ENCODE measurements around the gene PRKCB.
"Not testable (repeated sequence)": the region's sequence is repeated elsewhere in the genome, so short reads cannot be mapped to it uniquely, and the experiment has no call there.

The PRKCB gene

GRCh38 chr16:23930791-23931190, 95.0 kb downstream of the PRKCB start:
- no peak overlapping the region for H3K4me3 ChIP-seq (ENCODE audit: low read depth, low read length)
- TF ChIP-seq CTCF (IDR thresholded peaks at IDR 0.05; ENCODE audit: low read depth, low read length) = no peak
- in situ Hi-C loops (cut with HindIII; ENCODE audit: low sequenced_read_pairs) = no loop called here
- DNase-seq (ENCODE audit: low read depth, low spot score) = no peak

DNA sequence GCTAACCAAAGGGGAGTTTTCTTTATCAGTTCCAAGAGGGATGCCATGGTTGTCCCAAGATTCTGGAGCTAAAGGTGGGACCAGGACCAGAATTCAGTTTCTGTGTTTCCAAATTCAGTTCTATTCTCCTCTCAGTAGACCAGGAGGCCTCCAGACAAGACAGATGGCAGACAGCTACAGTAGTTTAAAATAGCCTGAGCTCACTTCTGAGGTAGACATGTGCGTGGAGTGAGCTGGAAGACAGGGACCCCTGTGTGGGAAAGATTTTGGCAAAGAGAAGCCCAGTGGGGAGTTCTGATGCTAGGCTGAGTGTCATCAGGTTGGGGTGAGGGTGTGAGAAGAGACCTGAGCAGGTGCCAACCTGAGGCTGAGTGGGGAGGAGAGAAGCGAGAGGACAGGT, 95.4 kb downstream of the PRKCB start:
- no peak for TF ChIP-seq CTCF (IDR thresholded peaks at IDR 0.05; ENCODE audit: low read depth, low read length)
- DNase-seq (ENCODE audit: low read depth, low spot score) = no peak
- in situ Hi-C loops (cut with HindIII; ENCODE audit: low sequenced_read_pairs) = no loop called here
- H3K4me3 ChIP-seq (ENCODE audit: low read depth, low read length) = no peak overlapping the region

DNA sequence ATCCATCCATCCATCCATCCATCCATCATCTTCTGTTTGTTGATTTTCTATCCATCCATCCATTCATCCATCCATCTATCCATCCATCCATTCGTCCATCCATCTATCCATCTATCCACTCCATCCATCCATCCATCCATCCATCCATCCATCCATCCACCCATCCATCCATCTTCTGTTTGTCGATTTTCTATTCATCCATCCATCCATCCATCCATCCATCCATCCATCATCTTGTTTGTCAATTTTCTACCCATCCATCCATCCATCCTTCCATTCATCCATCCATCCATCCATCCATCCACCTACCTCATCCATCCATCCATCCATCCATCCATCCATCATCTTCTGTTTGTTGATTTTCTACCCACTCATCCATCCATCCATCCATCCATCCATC, 97.9 kb downstream of the PRKCB start:
- H3K4me3 ChIP-seq (ENCODE audit: low read depth, low read length); in situ Hi-C loops (cut with HindIII; ENCODE audit: low sequenced_read_pairs); DNase-seq (ENCODE audit: low read depth, low spot score): not testable (repeated sequence)

DNA sequence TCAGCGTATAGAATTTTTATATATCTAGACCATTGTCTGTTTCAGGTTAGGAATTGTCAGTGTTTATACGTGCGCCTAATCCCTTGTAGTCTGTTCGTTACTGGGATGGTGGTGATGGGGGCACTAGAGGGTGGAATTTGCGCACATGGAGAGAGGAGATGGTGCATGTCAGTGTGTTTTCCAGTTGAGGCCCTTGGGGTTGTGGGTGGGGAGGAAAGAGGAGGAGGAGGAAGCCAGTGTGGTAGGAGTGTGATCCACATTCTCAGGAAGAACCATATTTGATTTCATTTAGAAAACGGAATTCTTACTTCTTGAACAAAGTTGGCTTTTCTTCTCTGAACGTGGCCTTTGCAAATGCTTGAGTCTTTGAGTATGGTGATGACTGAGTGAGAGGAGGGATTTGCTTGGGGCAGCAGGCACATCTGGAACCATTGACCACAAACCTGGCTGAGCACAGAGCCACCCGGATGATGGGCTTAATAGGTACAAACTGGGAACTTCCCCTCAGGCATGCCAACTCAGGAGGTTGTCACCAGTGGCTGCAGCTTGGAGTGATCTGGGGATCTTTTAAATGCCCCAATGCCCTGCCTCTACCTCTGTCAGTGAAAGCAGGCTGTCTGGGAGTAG, 98.9 kb downstream of the PRKCB start:
- TF ChIP-seq CTCF (IDR thresholded peaks at IDR 0.05; ENCODE audit: low read depth, low read length) = no peak

DNA sequence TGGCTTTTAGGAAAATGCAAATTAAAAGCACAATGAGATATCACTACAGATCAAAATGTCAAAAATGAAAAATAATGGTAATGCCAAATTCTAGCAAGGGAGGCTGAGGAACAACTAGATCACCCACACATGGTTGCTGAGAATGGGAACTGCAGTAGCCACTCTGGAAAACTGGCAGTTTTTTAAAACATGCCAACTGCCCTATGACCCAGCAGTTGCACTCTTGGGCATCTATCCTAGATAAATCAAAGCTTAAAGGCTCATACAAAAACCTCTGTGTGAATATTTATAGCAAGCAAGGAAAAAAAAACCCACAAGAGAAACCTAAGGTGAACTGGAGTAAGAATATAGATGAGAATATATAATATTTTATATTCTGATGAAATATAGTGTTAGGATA, 104.3 kb downstream of the PRKCB start:
- H3K4me3 ChIP-seq (ENCODE audit: low read depth, low read length) = no peak overlapping the region
- DNase-seq (ENCODE audit: low read depth, low spot score) = no peak
- in situ Hi-C loops (cut with HindIII; ENCODE audit: low sequenced_read_pairs) = no loop called here
- no peak for TF ChIP-seq CTCF (IDR thresholded peaks at IDR 0.05; ENCODE audit: low read depth, low read length)

More for the DNA sequence above, 98.9 kb downstream of the PRKCB start:
- in situ Hi-C loops (cut with HindIII; ENCODE audit: low sequenced_read_pairs) = no loop called here
- no peak overlapping the region for H3K4me3 ChIP-seq (ENCODE audit: low read depth, low read length)
- no peak for DNase-seq (ENCODE audit: low read depth, low spot score)

GRCh38 chr16:23941025-23941424, 105.2 kb downstream of the PRKCB start:
- DNase-seq (ENCODE audit: low read depth, low spot score) = no peak
- H3K4me3 ChIP-seq (ENCODE audit: low read depth, low read length) = no peak overlapping the region
- in situ Hi-C loops (cut with HindIII; ENCODE audit: low sequenced_read_pairs) = no loop called here
- no peak for TF ChIP-seq CTCF (IDR thresholded peaks at IDR 0.05; ENCODE audit: low read depth, low read length)

GRCh38 chr16:23941963-23942564, 106.3 kb downstream of the PRKCB start:
- TF ChIP-seq CTCF (IDR thresholded peaks at IDR 0.05; ENCODE audit: low read depth, low read length) = no peak
- in situ Hi-C loops (cut with HindIII; ENCODE audit: low sequenced_read_pairs) = no loop called here
- no peak for DNase-seq (ENCODE audit: low read depth, low spot score)
- H3K4me3 ChIP-seq (ENCODE audit: low read depth, low read length) = no peak overlapping the region

All from astrocyte of the spinal cord (primary cell).